ENCODE results near the gene ZNF566. TPM values are rescaled to one million over a fixed set of nuclear protein-coding genes. Genes with fewer than 3 reads are reported as not detected.

The ZNF566 gene
- total and polyA plus RNA-seq, 2 donors (not counting 1 experiment from before 2014, with no cell fraction given), result 6.0 to 15.4 TPM

DNA sequence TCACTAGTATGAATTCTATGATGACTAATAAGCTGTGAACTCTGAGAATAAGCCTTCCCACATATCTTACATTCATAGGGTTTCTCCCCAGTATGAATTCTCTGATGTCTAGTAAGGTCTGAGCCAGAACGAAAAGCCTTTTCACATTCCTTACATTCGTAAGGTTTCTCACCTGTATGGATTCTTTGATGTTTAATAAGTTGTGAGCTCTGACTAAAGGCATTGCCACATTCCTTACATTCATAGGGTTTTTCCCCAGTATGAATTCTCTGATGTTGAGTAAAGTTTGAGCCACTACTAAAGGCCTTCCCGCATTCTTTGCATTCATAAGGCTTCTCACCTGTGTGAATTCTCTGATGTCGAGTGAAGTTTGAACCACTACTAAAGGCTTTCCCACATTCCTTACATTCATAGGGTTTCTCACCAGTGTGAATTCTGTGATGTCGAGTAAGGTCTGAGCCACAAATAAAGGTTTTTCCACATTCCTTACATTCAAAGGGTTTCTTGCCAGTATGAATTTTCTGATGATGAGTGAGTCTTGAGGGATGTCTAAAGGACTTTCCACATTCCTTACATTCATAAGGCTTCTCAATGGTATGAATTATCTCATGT, 40.2 kb downstream of the ZNF566 start:
- no peak overlapping the region for H3K4me2 ChIP-seq (ENCODE audit: extremely low read depth, insufficient read depth, low read length)
- H3K4me1 ChIP-seq (ENCODE audit: control insufficient read depth, extremely low read depth, insufficient read depth, low read length), result no peaks in the 10 kb centered on the region
- no peak overlapping the region for H3K27ac ChIP-seq (ENCODE audit: insufficient read depth, low read length)
- H3K4me3 ChIP-seq (replicated peaks in 1 of 4; ENCODE audit: control extremely low read depth in 1 of 4, insufficient read depth in 1 of 4, low read depth in 3 of 4, low read length in 4 of 4), result no peak overlapping the region
- H3K79me2 ChIP-seq (ENCODE audit: control insufficient read depth, insufficient read depth, low read length), result no peaks in the 10 kb centered on the region
- TF ChIP-seq EZH2 (IDR thresholded peaks at IDR 0.05; ENCODE audit: low read length, missing control alignments), result no peak
- TF ChIP-seq, protein P1, sequence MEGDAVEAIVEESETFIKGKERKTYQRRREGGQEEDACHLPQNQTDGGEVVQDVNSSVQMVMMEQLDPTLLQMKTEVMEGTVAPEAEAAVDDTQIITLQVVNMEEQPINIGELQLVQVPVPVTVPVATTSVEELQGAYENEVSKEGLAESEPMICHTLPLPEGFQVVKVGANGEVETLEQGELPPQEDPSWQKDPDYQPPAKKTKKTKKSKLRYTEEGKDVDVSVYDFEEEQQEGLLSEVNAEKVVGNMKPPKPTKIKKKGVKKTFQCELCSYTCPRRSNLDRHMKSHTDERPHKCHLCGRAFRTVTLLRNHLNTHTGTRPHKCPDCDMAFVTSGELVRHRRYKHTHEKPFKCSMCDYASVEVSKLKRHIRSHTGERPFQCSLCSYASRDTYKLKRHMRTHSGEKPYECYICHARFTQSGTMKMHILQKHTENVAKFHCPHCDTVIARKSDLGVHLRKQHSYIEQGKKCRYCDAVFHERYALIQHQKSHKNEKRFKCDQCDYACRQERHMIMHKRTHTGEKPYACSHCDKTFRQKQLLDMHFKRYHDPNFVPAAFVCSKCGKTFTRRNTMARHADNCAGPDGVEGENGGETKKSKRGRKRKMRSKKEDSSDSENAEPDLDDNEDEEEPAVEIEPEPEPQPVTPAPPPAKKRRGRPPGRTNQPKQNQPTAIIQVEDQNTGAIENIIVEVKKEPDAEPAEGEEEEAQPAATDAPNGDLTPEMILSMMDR (conservative IDR thresholded peaks at IDR 0.05 in 1 of 2, IDR thresholded peaks at IDR 0.05 in 1 of 2; ENCODE audit: low read depth in 1 of 2, low read length in 2 of 2), result no peak
- no peaks in the 10 kb centered on the region for H3K36me3 ChIP-seq (ENCODE audit: control insufficient read depth, insufficient read depth, low read length)
- no peak overlapping the region for H3K9ac ChIP-seq (ENCODE audit: insufficient read depth, low read length)
- no peaks in the 10 kb centered on the region for H3K9me3 ChIP-seq (ENCODE audit: control insufficient read depth, insufficient read depth, low read depth, low read length)
- no peaks in the 10 kb centered on the region for H3K27me3 ChIP-seq (ENCODE audit: control insufficient read depth, insufficient read depth, low read length)
- H4K20me1 ChIP-seq (ENCODE audit: control insufficient read depth, extremely low read depth, insufficient read depth, low read length), result no peaks in the 10 kb centered on the region
- no peak overlapping the region for H2AFZ ChIP-seq (ENCODE audit: low read length)
- no peak for DNase-seq (ENCODE audit: low read depth in 2 of 2)

DNA sequence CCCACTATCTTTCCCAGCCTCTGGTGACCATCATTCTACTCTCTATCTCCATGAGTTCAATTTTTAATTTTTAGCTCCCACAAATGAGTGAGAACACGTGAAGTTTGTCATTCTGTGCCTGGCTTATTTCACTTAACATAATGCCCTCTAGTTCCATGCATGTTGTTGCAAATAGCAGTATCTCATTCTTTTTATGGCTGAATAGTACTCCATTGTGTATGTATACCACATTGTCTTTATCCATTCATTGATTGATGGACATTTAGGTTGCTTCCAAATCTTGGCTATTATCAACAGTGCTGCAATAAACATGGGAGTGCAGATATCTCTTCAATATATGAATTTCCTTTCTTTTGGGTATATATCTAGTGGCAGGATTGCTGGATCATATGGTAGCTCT, 48.0 kb downstream of the ZNF566 start:
- H3K4me1 ChIP-seq (ENCODE audit: control insufficient read depth, extremely low read depth, insufficient read depth, low read length), result no peaks in the 10 kb centered on the region
- no peaks in the 10 kb centered on the region for H3K36me3 ChIP-seq (ENCODE audit: control insufficient read depth, insufficient read depth, low read length)
- no peaks in the 10 kb centered on the region for H3K27me3 ChIP-seq (ENCODE audit: control insufficient read depth, insufficient read depth, low read length)
- no peak overlapping the region for H3K9ac ChIP-seq (ENCODE audit: insufficient read depth, low read length)
- no peak overlapping the region for H3K4me3 ChIP-seq (replicated peaks in 1 of 4; ENCODE audit: control extremely low read depth in 1 of 4, insufficient read depth in 1 of 4, low read depth in 3 of 4, low read length in 4 of 4)
- no peak overlapping the region for H3K27ac ChIP-seq (ENCODE audit: insufficient read depth, low read length)
- DNase-seq (ENCODE audit: low read depth in 2 of 2), result no peak
- H3K79me2 ChIP-seq (ENCODE audit: control insufficient read depth, insufficient read depth, low read length), result no peaks in the 10 kb centered on the region
- H3K4me2 ChIP-seq (ENCODE audit: extremely low read depth, insufficient read depth, low read length), result no peak overlapping the region
- TF ChIP-seq, protein P1 (conservative IDR thresholded peaks at IDR 0.05 in 1 of 2, IDR thresholded peaks at IDR 0.05 in 1 of 2; ENCODE audit: low read depth in 1 of 2, low read length in 2 of 2), result no peak
- TF ChIP-seq EZH2 (IDR thresholded peaks at IDR 0.05; ENCODE audit: low read length, missing control alignments), result no peak
- no peaks in the 10 kb centered on the region for H4K20me1 ChIP-seq (ENCODE audit: control insufficient read depth, extremely low read depth, insufficient read depth, low read length)
- no peak overlapping the region for H2AFZ ChIP-seq (ENCODE audit: low read length)
- H3K9me3 ChIP-seq (ENCODE audit: control insufficient read depth, insufficient read depth, low read depth, low read length), result no peaks in the 10 kb centered on the region

GRCh38 chr19:36436531-36436930, 52.8 kb downstream of the ZNF566 start:
- H3K9ac ChIP-seq (ENCODE audit: insufficient read depth, low read length), result no peak overlapping the region
- no peaks in the 10 kb centered on the region for H3K9me3 ChIP-seq (ENCODE audit: control insufficient read depth, insufficient read depth, low read depth, low read length)
- H3K4me3 ChIP-seq (replicated peaks in 1 of 4; ENCODE audit: control extremely low read depth in 1 of 4, insufficient read depth in 1 of 4, low read depth in 3 of 4, low read length in 4 of 4), result no peak overlapping the region
- TF ChIP-seq EZH2 (IDR thresholded peaks at IDR 0.05; ENCODE audit: low read length, missing control alignments), result no peak
- TF ChIP-seq, protein P1 (conservative IDR thresholded peaks at IDR 0.05 in 1 of 2, IDR thresholded peaks at IDR 0.05 in 1 of 2; ENCODE audit: low read depth in 1 of 2, low read length in 2 of 2), result no peak
- no peak overlapping the region for H3K4me2 ChIP-seq (ENCODE audit: extremely low read depth, insufficient read depth, low read length)
- H3K4me1 ChIP-seq (ENCODE audit: control insufficient read depth, extremely low read depth, insufficient read depth, low read length), result no peaks in the 10 kb centered on the region
- no peaks in the 10 kb centered on the region for H3K79me2 ChIP-seq (ENCODE audit: control insufficient read depth, insufficient read depth, low read length)
- H3K36me3 ChIP-seq (ENCODE audit: control insufficient read depth, insufficient read depth, low read length), result no peaks in the 10 kb centered on the region
- H2AFZ ChIP-seq (ENCODE audit: low read length), result no peak overlapping the region
- no peaks in the 10 kb centered on the region for H4K20me1 ChIP-seq (ENCODE audit: control insufficient read depth, extremely low read depth, insufficient read depth, low read length)
- H3K27ac ChIP-seq (ENCODE audit: insufficient read depth, low read length), result no peak overlapping the region
- no peaks in the 10 kb centered on the region for H3K27me3 ChIP-seq (ENCODE audit: control insufficient read depth, insufficient read depth, low read length)
- no peak for DNase-seq (ENCODE audit: low read depth in 2 of 2)

Measured in fibroblast of lung (primary cell).